Measurements from ENCODE around the gene VPS37B.

VPS37B gene

DNA sequence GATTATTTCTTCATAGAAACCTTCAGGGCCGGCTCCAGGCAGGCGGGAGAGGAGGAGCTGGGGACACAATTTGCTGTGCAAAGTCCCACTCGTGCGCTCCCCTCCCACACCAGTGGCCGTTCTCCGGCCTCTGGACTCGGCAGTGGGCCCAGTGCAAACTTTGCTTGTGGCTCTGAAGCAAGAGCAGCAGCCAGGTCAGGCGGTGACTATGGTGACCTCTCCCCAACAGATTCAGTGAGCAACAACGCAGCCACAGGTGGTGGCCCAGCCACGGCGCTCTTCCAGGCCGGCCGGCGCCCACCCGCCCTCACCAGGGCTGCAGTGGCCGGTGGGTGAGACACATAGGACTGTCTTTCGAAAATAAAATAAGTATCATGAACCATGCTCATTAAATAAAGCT is 29.5 kb downstream of the VPS37B start:
- DNase-seq (ENCODE audit: low spot score) = no peak

DNA sequence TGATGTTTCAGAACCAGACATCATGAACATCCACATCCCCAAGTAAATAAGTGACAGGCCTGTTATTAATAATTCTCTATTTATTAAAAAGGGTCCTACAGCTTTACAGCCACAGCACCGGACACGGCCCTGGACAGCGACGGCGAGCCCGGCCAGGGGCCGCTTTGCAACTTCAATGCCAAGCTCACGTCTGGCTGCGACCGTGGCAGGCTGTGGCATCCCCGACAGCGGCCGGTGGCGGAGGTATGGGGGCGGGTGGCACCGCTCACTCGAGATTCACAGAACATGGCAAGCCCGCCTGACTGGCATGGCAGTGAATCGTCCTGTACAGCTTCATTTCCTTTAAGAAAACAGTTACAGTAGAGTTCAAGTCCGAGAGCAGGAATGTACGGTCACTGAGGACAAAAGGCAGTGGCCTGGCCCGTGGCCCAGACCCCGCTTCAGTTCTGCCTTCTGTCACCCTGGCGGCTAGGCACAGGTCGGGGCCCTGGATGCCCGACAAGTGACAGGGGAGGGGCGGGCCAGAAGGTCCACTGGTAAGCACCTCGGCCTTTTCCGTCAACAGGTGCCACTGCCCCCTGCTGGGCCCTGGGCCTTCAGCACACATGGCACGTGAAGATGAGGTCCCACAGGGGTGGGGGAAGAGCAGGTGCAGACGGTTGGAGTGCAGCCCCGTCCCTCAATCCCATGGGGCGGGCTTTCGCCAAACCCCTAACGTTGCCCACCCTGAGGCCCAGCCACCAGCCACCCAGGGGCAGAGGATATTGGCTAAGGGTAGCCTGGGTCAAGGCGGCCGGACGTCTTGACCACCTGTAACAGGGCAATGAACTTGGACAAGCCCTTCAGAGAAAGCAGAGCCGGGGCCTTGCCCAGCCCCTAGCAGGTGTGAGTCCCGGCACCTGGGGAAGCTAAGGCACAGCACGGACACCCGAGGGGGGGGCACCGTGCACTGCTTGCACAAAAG is 30.4 kb downstream of the VPS37B start:
- no peak for DNase-seq (ENCODE audit: low spot score)

DNA sequence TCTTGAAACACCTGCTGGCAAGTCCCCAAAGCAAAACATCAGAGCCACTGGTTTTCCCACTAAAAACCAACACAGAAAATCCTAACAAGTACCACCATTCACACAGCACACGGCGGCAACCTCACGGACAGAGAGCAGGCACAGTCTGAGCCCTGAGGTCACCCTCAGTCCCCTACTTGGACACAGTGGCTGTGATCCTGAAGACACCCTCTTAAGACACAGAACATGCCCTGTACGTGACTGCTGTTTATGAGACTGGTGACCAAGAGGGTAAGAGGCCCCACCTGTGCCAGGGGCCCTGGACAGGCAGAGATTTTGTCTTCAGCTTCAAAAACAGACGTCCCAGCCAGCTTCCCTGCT is 31.1 kb downstream of the VPS37B start:
- no peak for DNase-seq (ENCODE audit: low spot score)

DNA sequence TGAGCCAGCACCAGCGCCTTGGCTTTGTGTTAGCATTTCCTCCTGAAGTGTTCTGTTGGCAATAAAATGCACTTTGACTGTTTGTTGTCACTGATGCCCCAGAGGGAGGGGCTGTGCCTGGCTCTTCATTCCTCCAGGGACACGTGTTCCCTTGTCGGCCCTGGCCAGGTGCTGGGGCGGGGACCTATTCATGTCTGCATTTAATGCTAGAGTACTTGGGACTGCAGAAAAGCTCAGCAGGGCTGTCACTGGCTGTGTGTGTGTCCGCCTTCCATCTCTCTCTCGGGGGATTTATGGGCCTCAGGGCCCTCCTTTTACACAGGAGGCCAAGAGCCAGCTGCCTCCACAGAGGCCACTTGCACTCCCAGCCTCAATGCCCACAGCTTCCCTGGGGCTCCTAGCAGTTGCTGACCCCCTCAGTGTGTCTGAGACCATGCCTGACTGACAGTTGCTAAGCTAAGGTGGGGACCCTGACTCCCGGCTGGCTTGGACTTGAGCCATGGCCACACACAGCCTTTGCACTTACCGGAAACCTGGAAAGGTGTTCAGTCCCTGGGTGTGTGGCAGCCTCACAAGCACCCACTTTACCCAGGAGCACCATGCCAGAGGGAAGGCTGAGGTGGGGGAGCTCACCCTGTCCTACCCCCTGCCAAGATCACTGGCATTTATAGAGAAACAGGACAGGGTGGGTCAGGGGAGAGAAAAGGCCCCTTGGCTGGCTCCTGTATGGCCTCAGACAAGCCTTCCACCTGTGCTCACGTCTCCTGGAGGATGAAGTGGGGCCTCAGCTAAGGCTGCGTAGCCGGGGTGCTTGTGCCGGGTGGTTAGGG is 32.8 kb downstream of the VPS37B start:
- DNase-seq (ENCODE audit: low spot score) = no peak

DNA sequence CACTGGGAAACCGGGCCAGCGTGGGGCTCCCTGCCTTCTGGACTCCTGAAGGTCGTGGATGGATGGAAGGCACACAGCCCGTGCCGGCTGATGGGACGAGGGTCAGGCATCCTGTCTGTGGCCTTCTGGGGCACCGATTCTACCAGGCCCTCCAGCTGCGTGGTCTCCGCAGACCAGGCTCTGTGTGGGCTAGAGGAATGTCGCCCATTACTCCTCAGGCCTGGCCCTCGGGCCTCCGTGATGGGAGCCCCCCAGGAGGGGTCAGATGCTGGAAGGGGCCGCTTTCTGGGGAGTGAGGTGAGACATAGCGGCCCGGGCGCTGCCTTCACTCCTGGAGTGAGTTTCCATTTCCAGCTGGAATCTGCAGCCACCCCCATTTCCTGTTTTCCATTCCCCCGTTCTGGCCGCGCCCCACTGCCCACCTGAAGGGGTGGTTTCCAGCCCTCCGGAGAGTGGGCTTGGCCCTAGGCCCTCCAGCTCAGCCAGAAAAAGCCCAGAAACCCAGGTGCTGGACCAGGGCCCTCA is 33.8 kb downstream of the VPS37B start:
- no peak for DNase-seq (ENCODE audit: low spot score)

DNA sequence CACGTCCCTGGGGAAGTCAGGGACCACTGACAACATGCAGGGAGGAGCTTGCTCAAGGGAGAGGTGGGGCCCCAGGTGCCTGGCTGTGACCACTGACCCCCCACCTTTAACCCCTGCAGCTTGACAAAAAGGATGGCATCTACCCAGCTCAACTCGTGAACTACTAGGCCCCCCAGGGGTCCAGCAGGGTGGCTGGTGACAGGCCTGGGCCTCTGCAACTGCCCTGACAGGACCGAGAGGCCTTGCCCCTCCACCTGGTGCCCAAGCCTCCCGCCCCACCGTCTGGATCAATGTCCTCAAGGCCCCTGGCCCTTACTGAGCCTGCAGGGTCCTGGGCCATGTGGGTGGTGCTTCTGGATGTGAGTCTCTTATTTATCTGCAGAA is 34.3 kb downstream of the VPS37B start:
- DNase-seq (ENCODE audit: low spot score) = no peak

DNA sequence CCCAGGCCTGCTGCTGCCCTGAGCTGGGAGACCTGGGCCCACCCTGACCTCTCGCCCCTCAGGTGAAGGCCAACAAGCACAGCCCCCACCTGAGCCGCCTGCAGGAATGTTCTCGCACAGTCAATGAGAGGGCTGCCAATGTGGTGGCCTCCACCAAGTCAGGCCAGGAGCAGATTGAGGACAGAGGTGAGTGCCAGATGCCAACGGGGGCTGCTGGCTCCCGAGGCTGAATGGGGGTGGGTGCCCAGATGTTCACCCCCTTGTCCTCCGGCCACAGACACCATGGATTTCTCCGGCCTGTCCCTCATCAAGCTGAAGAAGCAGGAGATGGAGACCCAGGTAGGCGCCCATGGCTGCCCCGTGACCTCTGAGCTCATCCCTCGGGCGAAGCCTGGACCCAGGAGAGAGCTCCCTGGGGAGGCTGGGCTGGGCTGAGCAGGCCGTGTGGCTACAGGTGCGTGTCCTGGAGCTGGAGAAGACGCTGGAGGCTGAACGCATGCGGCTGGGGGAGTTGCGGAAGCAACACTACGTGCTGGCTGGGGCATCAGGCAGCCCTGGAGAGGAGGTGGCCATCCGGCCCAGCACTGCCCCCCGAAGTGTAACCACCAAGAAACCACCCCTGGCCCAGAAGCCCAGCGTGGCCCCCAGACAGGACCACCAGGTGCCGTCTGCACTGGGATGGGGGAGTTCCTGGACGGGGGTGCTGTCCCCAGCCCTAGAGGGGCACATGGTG is 34.9 kb downstream of the VPS37B start:
- no peak for DNase-seq (ENCODE audit: low spot score)

DNA sequence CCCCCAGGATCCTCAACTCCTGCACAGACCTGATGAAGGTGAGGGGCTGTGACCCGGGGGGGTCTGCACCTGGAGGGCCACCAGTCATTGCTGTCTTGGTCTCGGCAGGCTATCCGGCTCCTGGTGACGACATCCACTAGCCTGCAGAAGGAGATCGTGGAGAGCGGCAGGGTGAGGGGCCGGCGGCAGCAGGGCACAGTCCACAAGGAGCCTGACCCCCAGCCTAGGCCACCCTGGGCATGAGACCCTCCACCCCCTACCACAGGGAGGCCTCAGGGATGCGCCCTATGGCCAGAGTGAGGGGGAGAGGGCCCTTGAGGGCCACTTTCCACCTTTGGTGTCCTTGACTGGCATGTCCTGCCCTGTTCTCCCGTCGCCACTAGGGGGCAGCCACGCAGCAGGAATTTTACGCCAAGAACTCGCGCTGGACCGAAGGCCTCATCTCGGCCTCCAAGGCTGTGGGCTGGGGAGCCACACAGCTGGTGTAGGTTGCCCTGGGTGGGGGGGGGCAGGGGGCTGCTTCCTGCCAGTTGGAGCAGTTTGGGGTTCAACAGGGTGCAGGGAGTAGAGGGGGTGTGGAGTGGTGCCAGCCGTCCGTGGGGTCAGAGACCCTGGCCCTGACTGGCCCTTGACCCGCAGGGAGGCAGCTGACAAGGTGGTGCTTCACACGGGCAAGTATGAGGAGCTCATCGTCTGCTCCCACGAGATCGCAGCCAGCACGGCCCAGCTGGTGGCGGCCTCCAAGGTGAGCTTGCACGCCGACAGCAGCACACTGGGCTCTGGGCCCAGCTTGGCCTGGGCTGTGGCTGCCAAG is 35.7 kb downstream of the VPS37B start:
- peak; percentile 90 for DNase-seq (ENCODE audit: low spot score)

DNA sequence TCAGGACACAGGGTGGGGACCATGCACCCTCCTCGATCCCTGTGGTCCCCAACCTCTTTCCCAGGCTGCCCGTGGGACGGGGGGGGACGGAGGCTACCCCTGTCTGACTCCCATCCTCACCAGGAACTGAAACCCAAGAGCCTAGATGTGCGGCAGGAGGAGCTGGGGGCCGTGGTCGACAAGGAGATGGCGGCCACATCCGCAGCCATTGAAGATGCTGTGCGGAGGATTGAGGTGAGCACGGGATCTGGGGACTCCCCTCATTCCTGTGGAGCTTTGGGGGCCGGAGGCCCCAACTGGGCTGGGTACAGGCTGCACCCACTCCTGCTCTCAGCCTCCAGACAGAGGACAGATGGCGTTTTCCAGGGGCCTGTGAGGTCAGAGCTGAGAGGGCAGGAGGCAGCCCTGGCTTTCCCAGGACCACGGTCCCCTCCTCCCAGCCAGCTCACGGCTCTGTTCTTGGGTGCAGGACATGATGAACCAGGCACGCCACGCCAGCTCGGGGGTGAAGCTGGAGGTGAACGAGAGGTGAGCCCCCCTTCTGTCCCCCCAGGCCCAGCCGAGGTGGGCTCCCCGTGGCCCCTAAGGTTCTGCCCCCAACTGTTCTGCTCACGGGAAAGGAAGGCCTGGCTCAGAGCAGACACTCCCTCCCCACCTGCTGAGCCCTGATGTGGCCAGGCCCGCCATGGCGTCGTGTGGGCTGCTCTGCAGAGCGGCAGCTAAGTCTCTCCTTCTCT is 36.5 kb downstream of the VPS37B start:
- no peak for DNase-seq (ENCODE audit: low spot score)

DNA sequence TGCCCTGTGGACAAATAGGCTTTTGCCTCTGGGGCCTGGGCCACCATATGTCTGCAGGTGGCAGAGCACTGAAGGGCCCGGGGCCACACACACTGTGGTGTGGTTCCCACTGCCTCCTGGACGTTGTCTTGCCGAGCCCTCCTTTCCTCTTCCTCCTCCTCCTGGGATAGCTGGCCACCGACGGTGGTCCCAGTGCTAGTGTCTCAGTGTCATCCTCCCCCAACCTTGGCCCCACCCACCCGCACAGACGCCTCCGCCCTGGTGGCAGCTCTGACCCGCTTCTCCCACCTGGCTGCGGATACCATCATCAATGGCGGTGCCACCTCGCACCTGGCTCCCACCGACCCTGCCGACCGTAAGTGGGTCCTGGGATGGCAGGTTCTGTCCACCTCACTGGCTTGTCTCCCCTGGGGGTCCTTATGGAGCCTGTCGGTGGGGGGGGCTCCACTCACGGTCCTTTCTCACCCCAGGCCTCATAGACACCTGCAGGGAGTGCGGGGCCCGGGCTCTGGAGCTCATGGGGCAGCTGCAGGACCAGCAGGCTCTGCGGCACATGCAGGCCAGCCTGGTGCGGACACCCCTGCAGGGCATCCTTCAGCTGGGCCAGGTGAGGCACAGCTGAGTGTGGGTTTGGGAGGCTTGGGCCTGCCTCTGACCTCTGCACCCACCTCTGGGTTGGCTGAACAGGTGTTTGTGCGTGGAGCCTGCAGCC is 37.2 kb downstream of the VPS37B start:
- DNase-seq (ENCODE audit: low spot score) = no peak

DNA sequence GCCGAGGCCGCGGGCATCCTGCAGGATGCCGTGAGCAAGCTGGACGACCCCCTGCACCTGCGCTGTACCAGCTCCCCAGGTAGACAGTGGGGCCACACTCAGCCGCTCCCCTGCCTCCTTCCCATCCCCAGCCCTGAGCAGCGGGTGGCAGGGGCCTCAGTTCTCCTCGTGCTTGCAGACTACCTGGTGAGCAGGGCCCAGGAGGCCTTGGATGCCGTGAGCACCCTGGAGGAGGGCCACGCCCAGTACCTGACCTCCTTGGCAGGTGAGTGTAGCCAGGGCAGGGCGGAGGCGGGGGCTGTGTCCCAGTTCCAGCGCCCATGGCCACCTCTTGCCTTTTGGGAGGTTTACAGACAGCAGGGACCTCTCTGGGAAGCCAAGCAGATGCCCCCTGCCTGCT is 37.8 kb downstream of the VPS37B start:
- DNase-seq (ENCODE audit: low spot score) = no peak

DNA sequence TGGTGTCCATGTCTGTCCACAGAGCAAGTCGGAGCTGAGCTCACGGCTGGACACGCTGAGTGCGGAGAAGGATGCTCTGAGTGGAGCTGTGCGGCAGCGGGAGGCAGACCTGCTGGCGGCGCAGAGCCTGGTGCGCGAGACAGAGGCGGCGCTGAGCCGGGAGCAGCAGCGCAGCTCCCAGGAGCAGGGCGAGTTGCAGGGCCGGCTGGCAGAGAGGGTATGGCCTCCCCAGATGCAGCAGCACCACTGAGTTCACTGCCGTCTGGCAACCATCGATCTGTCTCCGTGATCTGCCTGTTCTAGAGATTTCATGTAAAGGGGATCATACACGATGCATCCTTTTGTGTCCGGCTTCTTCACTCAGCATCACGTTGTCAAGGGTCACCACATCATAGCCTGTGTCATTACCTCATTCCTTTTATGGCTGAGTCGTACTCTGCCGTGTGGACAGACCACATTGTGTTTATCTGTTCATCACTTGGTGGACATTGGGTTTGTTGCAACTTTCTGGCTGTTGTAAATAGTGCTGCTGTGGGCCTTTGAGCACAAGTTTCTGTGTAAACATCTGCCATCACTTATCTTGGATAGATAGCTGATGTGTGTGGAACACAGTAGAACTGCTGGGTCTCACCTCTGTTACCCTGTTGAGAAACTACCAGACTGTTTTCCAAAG is 38.8 kb downstream of the VPS37B start:
- no peak for DNase-seq (ENCODE audit: low spot score)

DNA sequence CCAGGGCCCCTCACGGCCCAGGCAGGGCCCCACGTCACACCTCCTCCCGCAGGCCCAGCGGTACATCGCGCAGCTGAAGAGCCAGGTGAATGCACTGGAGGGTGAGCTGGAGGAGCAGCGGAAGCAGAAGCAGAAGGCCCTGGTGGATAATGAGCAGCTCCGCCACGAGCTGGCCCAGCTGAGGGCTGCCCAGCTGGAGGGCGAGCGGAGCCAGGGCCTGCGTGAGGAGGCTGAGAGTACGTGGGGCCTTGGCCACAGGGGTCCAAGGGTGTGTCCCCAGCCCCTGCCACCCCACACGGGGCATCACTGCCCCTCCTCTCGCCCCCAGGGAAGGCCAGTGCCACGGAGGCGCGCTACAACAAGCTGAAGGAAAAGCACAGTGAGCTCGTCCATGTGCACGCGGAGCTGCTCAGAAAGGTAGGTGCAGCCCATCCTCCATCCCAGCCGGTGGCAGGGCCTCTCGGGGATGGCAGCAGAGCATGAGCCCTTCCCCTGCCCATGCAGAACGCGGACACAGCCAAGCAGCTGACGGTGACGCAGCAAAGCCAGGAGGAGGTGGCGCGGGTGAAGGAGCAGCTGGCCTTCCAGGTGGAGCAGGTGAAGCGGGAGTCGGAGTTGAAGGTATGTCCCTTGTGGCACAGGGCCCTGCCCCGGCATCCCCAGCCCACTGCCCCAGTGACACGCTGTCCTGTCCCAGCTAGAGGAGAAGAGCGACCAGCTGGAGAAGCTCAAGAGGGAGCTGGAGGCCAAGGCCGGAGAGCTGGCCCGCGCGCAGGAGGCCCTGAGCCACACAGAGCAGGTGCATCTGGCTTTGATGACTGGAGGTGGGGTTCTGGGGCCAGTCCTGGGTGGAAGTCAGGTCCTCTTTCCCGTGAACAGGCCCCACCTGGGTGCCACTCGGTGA is 39.7 kb downstream of the VPS37B start:
- no peak for DNase-seq (ENCODE audit: low spot score)

DNA sequence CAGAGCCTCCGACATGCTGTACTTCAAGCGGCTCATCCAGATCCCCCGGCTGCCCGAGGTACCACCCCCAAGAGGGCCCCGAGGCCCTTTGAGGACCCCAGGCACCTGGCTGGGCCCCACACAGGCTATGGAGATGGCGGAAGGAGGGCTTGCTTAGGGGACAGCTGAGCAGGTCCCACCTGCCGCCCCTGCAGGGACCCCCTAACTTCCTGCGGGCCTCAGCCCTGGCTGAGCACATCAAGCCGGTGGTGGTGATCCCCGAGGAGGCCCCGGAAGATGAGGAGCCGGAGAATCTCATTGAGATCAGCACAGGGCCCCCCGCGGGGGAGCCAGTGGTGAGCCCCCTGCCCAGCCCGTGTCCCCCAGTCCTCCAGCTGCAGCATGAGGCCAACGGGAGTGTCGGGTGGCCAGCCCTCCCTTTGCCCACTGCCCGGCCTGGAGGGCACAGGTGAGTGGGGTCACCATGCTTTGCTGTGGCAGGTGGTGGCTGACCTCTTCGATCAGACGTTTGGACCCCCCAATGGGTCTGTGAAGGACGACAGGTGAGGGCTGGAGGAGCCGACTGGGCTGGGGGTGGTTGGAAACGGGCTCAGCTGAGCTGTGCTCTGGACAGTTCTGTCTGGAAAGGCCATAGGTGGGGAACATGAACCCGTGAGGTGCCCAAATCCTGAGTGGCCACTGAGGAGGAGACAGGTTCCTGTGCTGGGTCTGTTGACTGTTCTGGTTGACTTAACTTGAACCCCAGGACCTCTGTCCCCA is 40.7 kb downstream of the VPS37B start:
- no peak for DNase-seq (ENCODE audit: low spot score)

DNA sequence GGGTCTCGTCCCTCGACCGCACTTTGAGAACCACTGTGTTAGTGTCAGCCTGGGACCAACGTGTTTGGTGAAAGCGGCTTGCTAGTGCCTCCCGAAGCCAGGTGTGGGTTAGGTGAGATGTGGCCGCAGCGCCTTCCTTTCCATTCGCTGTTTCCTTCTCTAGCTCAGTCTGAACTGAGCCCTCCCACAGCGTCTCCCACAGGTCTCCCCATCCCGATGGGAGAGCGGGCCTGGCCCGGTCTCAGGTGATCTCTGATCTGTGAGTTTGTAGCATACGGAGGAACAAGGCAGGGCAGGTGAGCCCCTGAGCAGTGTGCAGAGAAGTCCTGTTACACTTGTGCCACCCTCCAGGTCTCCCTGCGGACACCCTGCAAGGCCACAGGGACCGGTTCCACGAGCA is 41.4 kb downstream of the VPS37B start:
- DNase-seq (ENCODE audit: low spot score) = no peak

DNA sequence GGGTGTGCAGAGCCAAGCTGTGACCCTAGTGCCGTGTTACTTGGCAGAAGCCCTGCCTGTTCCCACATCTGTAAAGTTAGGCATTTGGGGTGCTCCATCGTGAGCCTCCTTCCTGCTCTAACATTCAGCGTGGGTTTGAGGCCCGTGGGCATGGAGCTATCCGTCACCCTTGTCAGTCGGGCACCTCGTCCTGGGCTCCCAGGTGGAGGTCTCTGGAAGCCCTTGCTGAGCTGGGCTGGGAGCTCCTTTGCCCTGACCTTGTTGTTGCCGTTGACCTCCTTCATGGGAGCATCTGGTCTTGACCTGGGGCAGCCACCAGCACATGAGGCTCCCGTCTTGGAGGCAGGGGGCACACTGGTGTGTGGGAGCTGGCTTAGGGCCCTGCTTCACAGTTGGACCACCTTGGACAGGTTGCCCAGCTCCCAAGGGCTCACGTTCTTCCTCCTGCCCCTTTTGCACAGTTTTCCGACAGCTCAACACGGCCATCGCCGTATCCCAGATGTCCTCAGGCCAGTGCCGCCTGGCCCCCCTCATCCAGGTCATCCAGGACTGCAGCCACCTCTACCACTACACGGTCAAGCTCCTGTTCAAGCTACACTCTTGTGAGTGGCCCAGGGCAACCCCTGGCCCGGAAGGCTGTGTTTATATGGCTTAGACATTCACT is 42.2 kb downstream of the VPS37B start:
- no peak for DNase-seq (ENCODE audit: low spot score)

Measured in hepatic stellate cell (primary cell).